T-helper 1 cell treated with Interleukin-12 subunit alpha and Interleukin-12 subunit beta and Interleukin-4 antibody, amounts not matched to agents 30 ng/mL and 1 ng/mL, for 36 hours (primary cell): ENCODE data around the gene MACF1. TPM values are rescaled to one million over a fixed set of nuclear protein-coding genes. Genes with fewer than 3 reads are reported as not detected.
"Not testable (repeated sequence)": the region's sequence is repeated elsewhere in the genome, so short reads cannot be mapped to it uniquely, and the experiment has no call there.

ENCODE experiments used
- intact Hi-C: fragments of 100-400 bp; cut with micrococcal nuclease; formaldehyde crosslinking; loops from one replicate; pipeline ENCODE4 v1.15.1; 2024
- total RNA-seq: library from RNA; stranded (reverse); gene quantifications from 2 replicates; pipeline ENCODE4 v1.2.3, GENCODE V29; 2022

MACF1 gene
- total RNA-seq, 1 donor from 2014 or later, result 405 TPM

GRCh38 chr1:39501666-39502065, 297.2 kb downstream of the MACF1 start:
- intact Hi-C loops, result no loop called here

- intact Hi-C loops, result not testable (repeated sequence)
Measured at GRCh38 chr1:39504436-39504835, 299.9 kb downstream of the MACF1 start.

- intact Hi-C loops, result no loop called here
Measured at GRCh38 chr1:39505289-39505688, 300.8 kb downstream of the MACF1 start.

GRCh38 chr1:39507230-39507928, 302.9 kb downstream of the MACF1 start:
- intact Hi-C loops, result no loop called here

- intact Hi-C loops, result no loop called here
Measured at GRCh38 chr1:39508266-39508665, 303.8 kb downstream of the MACF1 start.

GRCh38 chr1:39508857-39509305, 304.4 kb downstream of the MACF1 start:
- intact Hi-C loops, result no loop called here

GRCh38 chr1:39509360-39510009, 305.0 kb downstream of the MACF1 start:
- intact Hi-C loops, result no loop called here

- intact Hi-C loops, result not testable (repeated sequence)
Measured at GRCh38 chr1:39510570-39511186, 306.2 kb downstream of the MACF1 start.

GRCh38 chr1:39511477-39511876, 307.0 kb downstream of the MACF1 start:
- intact Hi-C loops, result not testable (repeated sequence)

GRCh38 chr1:39512234-39512847, 307.8 kb downstream of the MACF1 start:
- intact Hi-C loops, result not testable (repeated sequence)

- intact Hi-C loops, result not testable (repeated sequence)
Measured at GRCh38 chr1:39514710-39515124, 310.2 kb downstream of the MACF1 start.

GRCh38 chr1:39515131-39516086, 310.9 kb downstream of the MACF1 start:
- intact Hi-C loops, result not testable (repeated sequence)

- intact Hi-C loops, result not testable (repeated sequence)
Measured at GRCh38 chr1:39516841-39517240, 312.3 kb downstream of the MACF1 start.

GRCh38 chr1:39517936-39518335, 313.4 kb downstream of the MACF1 start:
- intact Hi-C loops, result not testable (repeated sequence)

- intact Hi-C loops, result not testable (repeated sequence)
Measured at GRCh38 chr1:39519376-39519775, 314.9 kb downstream of the MACF1 start.

- intact Hi-C loops, result not testable (repeated sequence)
Measured at GRCh38 chr1:39522221-39522620, 317.7 kb downstream of the MACF1 start.

- intact Hi-C loops, result no loop called here
Measured at GRCh38 chr1:39522661-39523567, 318.4 kb downstream of the MACF1 start.

GRCh38 chr1:39524171-39524570, 319.7 kb downstream of the MACF1 start:
- intact Hi-C loops, result no loop called here

- intact Hi-C loops, result no loop called here
Measured at GRCh38 chr1:39524591-39525365, 320.3 kb downstream of the MACF1 start.
